Activated CD4-positive, alpha-beta T cell treated with anti-CD3 and anti-CD28 coated beads for 36 hours (primary cell): ENCODE data around the gene LCP1. TPM values are rescaled to one million over a fixed set of nuclear protein-coding genes. Genes with fewer than 3 reads are reported as not detected.

ENCODE experiments used
- ATAC-seq: fragments of 200-7000 bp; cut with Tn5 transposase; one replicate; pipeline ENCODE4 v1.10.0; 2021; ENCODE audit warnings: mild to moderate bottlenecking, moderate library complexity
- CTCF ChIA-PET: fragments of 350-600 bp; sonication (Branson Sonifier 250); formaldehyde crosslinking; loops from one replicate; lab custom pipeline; 2021; ENCODE audit warnings: antibody characterized with exemption; lab: Charles Lee
- POLR2A ChIA-PET: fragments of 350-600 bp; sonication (Branson Sonifier 250); formaldehyde crosslinking; loops from one replicate; lab custom pipeline; 2021; ENCODE audit warnings: antibody characterized with exemption, inconsistent platforms; lab: Charles Lee
- DNase-seq: peaks from one replicate; pipeline ENCODE4 v3.0.0-alpha.2; 2020
- H3K27ac Mint-ChIP-seq: one replicate; pipeline ENCODE4 v1.8.0; 2021; ENCODE audit warnings: mixed read lengths
- H3K27me3 Mint-ChIP-seq: one replicate; pipeline ENCODE4 v1.8.0; 2021; ENCODE audit warnings: mixed read lengths
- H3K36me3 Mint-ChIP-seq: one replicate; pipeline ENCODE4 v1.8.0; 2021; ENCODE audit warnings: low read depth, mixed read lengths
- H3K4me1 Mint-ChIP-seq: one replicate; pipeline ENCODE4 v1.8.0; 2021; ENCODE audit warnings: mixed read lengths
- H3K4me3 Mint-ChIP-seq: one replicate; pipeline ENCODE4 v1.8.0; 2021; ENCODE audit warnings: mild to moderate bottlenecking, moderate library complexity, mixed read lengths
- H3K9me3 Mint-ChIP-seq: one replicate; pipeline ENCODE4 v1.8.0; 2021; ENCODE audit warnings: low read depth, mixed read lengths
- intact Hi-C, 2 experiments: fragments of 100-400 bp; cut with DNase I in 1 of 2; cut with micrococcal nuclease in 1 of 2; formaldehyde crosslinking; loops; one replicate each; pipeline versions ENCODE4 v1.14.2 to v1.15.1; 2022 to 2024; cut with DNase I, micrococcal nuclease
- total RNA-seq, 2 experiments: library from RNA; stranded (reverse); gene quantifications; one replicate each; pipeline ENCODE4 v1.2.3, GENCODE V29; 2021

Gene LCP1
- total RNA-seq, 2 experiments from 2014 or later, result 1,060 to 1,089 TPM

DNA sequence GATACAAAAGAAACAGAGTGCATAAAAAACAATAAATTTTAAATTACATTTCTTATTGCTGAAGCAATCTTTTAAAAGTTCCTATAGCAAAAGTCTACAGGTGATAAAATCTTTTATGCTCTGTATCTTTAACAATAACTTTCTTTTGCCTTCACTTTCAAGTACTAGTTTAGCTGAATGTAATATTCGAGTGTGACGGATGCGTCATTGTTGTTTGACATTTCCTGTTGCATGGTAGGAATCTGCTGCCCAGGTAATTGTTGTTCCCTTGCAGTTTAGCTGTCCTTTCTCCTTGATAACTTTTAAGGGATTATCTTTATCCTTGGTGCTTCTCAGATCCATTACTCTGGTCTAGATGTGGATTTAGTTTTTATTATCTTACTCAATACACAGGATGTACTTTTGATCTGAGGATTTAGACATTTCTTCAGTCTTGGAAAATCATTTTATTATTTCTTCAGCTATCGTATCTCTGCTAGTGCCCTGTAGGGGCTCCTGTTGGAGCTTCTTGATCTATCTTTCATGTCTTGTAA, 75.1 kb downstream of the LCP1 start:
- Mint-ChIP-seq H3K9me3 (no peaks in the 10 kb centered on the region), H3K27ac (no peak overlapping the region), H3K27me3 (peaks cover 15% of the 10 kb centered on the region), H3K4me3 (no peak overlapping the region), H3K36me3 (no peaks in the 10 kb centered on the region), H3K4me1 (peaks cover 9% of the 10 kb centered on the region)
- ATAC-seq (peak; percentile 57), DNase-seq (no peak)
- ChIA-PET POLR2A (no interaction called here), CTCF (interaction anchor here (0.6 to 1.2 kb wide), 3 partner anchors 16 to 417 kb away, joined by 3 read pairs; no protein-coding TSS in a partner anchor)
- intact Hi-C loops, result no loop called here

DNA sequence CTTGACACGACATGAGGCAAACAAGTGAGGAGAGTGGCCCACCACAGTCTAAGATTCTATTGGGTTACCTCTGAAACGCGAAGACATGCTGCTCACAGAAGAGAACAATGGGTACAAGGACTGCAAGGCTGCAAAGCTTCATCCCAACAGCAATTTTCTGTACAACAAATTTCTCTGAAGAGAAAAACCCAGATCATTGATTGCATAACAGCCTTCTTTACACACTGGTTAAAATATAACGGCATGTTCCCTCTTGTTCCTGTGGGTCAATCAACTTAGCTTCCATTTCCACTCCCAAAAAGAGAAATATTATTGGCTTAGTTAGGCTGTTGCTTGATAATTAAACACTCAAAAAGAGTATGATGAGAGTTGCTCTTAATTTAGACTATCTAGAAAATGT, 77.1 kb downstream of the LCP1 start, which contains the start of gene CPB2:
CPB2 (minus strand) TSS at position 166 of the 400 bp plus-strand sequence; CDS start at position 142, 24 bp downstream.
- POLR2A ChIA-PET, result no interaction called here
- CTCF ChIA-PET, result interaction anchor here (1.0 kb wide), 1 partner anchor 24 kb away, joined by 3 read pairs; no protein-coding TSS in a partner anchor
- H3K27me3 Mint-ChIP-seq, result peaks cover 8% of the 10 kb centered on the region
- H3K36me3 Mint-ChIP-seq, result no peaks in the 10 kb centered on the region
- no peak for ATAC-seq
- no peak for DNase-seq
- H3K4me3 Mint-ChIP-seq, result no peak within 1 kb of the TSS
- H3K9me3 Mint-ChIP-seq, result no peaks in the 10 kb centered on the region
- H3K27ac Mint-ChIP-seq, result no peak within 1 kb of the TSS
- H3K4me1 Mint-ChIP-seq, result peaks cover 9% of the 10 kb centered on the region
- intact Hi-C loops, result no loop called here

DNA sequence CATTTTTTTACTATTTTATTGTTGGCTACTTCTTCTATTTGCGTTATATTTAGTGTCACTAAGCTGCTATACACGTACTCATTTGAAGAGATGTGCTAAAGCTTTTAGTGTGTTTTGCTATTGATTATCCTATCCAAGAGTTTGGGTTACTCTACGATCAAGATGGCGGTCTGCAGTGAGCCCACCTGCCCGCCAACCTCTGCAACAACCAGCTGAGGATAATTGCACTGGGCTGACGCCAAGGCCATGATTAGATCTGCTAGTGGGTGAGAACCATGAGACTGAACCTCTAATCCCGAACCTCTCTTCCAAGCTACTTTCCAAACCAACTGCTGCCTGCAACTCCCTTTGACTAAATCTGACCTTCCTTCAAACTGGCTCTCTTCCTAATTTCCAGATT, 78.9 kb downstream of the LCP1 start:
- Mint-ChIP-seq H3K27me3 (peaks cover 4% of the 10 kb centered on the region), H3K4me3 (no peak overlapping the region), H3K9me3 (no peaks in the 10 kb centered on the region), H3K36me3 (no peaks in the 10 kb centered on the region), H3K4me1 (peaks cover 9% of the 10 kb centered on the region), H3K27ac (no peak overlapping the region)
- ChIA-PET CTCF (interaction anchor here (2.3 kb wide), 1 partner anchor 23 kb away, joined by 6 read pairs; no protein-coding TSS in a partner anchor), POLR2A (no interaction called here)
- no peak for DNase-seq
- no peak for ATAC-seq
- intact Hi-C loops, result no loop called here

DNA sequence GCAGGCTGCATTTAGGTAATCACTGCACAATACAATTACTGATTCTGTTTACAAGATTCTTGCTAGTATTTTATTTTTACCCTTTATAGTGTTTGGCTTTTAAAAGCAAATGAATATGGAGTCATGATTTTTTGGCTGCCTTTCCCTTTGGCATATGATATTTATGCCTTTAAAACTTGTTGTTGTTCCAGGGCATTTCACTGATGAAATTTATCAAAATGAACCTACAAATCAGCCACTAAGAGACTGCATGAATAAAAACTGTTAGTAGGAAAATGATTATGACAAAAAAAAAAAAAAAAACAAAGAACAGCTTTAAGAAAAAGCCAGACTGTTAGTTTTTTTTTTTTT, 79.7 kb downstream of the LCP1 start:
- no peaks in the 10 kb centered on the region for H3K36me3 Mint-ChIP-seq
- CTCF ChIA-PET, result interaction anchor here (0.8 to 2.3 kb wide), 2 partner anchors 24 to 1618 kb away, joined by 3 to 6 read pairs; no protein-coding TSS in a partner anchor

DNA sequence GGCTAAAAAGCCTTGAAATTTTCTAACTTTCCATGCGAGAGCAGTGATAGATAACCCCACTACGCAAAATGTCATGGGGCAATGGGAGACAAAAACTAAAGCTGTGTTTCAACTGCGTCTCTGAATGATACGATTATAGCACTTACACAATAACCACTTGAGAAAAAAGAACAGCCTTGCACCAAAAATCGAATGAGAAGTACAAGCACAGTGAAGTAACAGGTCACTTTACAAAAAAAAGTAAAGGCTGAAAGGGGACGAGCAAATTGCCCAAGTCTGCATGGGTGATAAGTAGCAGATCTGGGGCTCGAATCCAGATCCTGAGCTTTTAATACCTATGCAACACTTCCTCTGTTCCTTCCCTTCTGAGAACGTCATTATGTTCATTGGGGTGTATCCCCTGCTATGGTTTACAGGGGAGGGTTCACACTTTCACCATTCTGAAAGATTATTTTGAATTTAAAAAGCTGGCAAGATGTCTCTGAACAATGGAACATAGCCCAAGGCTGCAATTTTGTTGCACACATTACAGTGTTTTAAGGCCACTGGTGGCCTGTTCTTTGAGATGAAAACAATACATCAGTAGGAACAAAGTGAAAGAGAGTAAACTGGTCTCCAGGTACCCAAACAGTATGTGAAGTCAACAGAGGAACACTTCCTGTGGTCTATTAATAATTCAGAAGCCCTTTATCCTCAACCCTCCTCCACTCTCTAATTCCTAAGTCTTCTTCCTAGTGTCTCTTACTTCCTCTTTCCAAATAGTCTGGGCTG, 80.3 kb downstream of the LCP1 start:
- POLR2A ChIA-PET, result interaction anchor here (0.5 kb wide), 1 partner anchor 34 kb away, joined by 5 read pairs; no protein-coding TSS in a partner anchor
- Mint-ChIP-seq H3K27me3 (peaks cover 2% of the 10 kb centered on the region), H3K4me3 (no peak overlapping the region), H3K4me1 (no peaks in the 10 kb centered on the region), H3K9me3 (no peaks in the 10 kb centered on the region), H3K27ac (no peak overlapping the region), H3K36me3 (no peaks in the 10 kb centered on the region)
- DNase-seq (no peak), ATAC-seq (no peak)
- CTCF ChIA-PET, result interaction anchor here (0.8 to 2.3 kb wide), 2 partner anchors 25 to 1618 kb away, joined by 3 to 6 read pairs; no protein-coding TSS in a partner anchor
- intact Hi-C loops, result no loop called here

More for the DNA sequence above, 79.7 kb downstream of the LCP1 start:
- DNase-seq, result no peak
- Mint-ChIP-seq H3K27me3 (no peaks in the 10 kb centered on the region), H3K9me3 (no peaks in the 10 kb centered on the region), H3K4me3 (no peak overlapping the region), H3K27ac (no peak overlapping the region), H3K4me1 (peaks cover 5% of the 10 kb centered on the region)
- ATAC-seq, result no peak
- POLR2A ChIA-PET, result no interaction called here
- intact Hi-C loops, result no loop called here

DNA sequence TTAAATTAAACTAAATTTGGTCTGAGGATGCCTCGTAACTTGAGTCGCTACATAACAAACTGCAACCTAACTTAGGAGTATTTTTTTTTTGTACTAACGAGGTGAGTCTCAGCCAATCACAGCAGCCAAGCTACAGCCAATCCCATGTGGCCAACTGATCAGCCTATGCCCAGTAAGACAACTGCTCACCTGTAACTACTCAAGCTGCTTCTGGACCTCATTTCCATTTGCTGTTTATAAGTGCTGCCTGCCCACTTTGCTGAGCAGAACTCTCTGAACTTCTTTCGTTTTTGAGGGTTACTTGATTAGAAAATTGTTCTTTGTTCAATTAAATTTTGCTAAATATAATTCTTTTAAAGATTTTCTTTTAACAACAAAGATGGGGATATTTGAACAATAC, 81.0 kb downstream of the LCP1 start:
- Mint-ChIP-seq H3K9me3 (no peaks in the 10 kb centered on the region), H3K4me3 (no peak overlapping the region), H3K27ac (no peak overlapping the region), H3K4me1 (no peaks in the 10 kb centered on the region), H3K27me3 (peaks cover 5% of the 10 kb centered on the region), H3K36me3 (no peaks in the 10 kb centered on the region)
- ChIA-PET POLR2A (interaction anchor here (0.5 kb wide), 1 partner anchor 35 kb away, joined by 5 read pairs; no protein-coding TSS in a partner anchor), CTCF (no interaction called here)
- DNase-seq, result no peak
- ATAC-seq, result no peak
- intact Hi-C loops, result no loop called here

DNA sequence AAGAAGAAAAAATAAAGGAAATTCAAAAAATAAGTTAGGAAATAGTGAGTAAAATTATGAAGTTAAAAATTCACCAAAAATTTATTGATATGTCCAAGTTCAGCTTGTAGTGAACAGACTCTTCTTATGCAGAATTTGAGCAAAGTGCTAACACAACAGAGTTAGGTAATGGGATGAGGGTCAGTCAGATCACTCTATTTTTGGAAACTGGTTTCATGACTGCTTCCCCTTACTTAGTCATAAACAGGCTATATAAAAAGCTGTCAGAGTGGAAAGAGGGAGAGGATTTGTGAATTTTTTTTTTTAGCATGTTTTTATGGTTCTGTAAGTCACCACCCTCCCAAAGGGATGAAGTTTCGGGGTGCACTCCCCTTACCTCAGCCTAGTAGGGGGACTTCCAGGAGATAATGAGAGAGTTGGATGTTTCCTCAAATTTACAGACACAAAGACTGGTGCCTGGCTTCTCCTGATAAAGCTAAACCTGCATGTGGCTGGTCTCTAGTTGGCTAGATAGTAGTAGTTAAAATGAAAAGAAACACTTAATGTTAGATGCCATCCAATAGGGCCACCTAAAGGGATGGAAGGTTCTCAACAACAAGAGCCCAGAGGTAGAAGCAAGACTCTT, 81.7 kb downstream of the LCP1 start:
- no peaks in the 10 kb centered on the region for H3K36me3 Mint-ChIP-seq
- ChIA-PET CTCF (no interaction called here), POLR2A (no interaction called here)
- no peaks in the 10 kb centered on the region for H3K4me1 Mint-ChIP-seq
- no peaks in the 10 kb centered on the region for H3K9me3 Mint-ChIP-seq
- H3K27me3 Mint-ChIP-seq, result peaks cover 5% of the 10 kb centered on the region
- ATAC-seq (no peak), DNase-seq (no peak)
- intact Hi-C loops, result no loop called here
- H3K4me3 Mint-ChIP-seq, result no peak overlapping the region
- H3K27ac Mint-ChIP-seq, result no peak overlapping the region

DNA sequence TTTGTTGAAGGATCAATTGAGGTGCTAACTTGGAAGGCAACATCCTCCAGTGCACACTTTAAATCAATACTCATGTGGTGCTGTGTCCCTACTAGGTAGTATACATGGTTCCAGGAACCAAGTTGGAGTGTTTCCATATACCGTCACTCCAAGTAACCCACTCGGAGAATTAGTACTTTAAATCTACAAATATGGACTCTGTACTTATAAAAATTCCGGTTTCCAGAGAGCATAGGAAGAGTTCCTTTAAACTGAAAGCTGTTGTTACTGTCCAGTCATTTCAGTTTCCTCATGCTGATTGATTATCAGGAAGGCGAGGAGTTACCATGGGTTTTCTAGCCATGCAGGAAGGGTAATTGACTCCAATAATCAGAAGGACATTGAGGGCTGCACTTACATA, 84.3 kb downstream of the LCP1 start:
- intact Hi-C loops, result no loop called here
- H3K36me3 Mint-ChIP-seq, result no peaks in the 10 kb centered on the region
- ATAC-seq, result no peak
- H3K4me1 Mint-ChIP-seq, result no peaks in the 10 kb centered on the region
- DNase-seq, result no peak
- no peak overlapping the region for H3K27ac Mint-ChIP-seq
- ChIA-PET CTCF (no interaction called here), POLR2A (no interaction called here)
- peaks cover 5% of the 10 kb centered on the region for H3K27me3 Mint-ChIP-seq
- H3K9me3 Mint-ChIP-seq, result no peaks in the 10 kb centered on the region
- H3K4me3 Mint-ChIP-seq, result no peak overlapping the region

DNA sequence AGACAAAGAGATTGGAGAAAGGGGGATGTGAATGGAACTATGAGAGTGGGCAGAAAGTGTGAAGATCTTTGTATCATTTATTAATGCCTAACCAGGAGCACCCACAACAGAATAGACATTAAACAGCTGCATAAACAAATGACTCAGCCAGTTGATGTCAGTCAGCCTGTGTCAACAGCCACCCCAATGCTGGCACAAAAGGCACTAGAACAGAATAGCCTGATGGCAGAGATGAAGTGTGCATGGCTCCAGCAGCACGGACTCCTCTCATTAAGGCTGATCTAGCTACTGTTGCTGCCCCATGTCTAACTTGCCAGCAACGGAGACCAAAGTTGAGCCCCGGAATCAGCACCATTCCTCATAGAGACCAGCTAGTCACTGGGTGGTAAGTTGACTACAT, 85.0 kb downstream of the LCP1 start:
- ChIA-PET CTCF (no interaction called here), POLR2A (interaction anchor here (0.6 kb wide), 2 partner anchors 10 to 38 kb away, joined by 3 to 5 read pairs; no protein-coding TSS in a partner anchor)
- H3K27me3 Mint-ChIP-seq, result peaks cover 9% of the 10 kb centered on the region
- H3K4me1 Mint-ChIP-seq, result no peaks in the 10 kb centered on the region
- no peak overlapping the region for H3K4me3 Mint-ChIP-seq
- no peak overlapping the region for H3K27ac Mint-ChIP-seq
- DNase-seq (no peak), ATAC-seq (no peak)
- no peaks in the 10 kb centered on the region for H3K9me3 Mint-ChIP-seq
- H3K36me3 Mint-ChIP-seq, result no peaks in the 10 kb centered on the region
- intact Hi-C loops, result no loop called here

DNA sequence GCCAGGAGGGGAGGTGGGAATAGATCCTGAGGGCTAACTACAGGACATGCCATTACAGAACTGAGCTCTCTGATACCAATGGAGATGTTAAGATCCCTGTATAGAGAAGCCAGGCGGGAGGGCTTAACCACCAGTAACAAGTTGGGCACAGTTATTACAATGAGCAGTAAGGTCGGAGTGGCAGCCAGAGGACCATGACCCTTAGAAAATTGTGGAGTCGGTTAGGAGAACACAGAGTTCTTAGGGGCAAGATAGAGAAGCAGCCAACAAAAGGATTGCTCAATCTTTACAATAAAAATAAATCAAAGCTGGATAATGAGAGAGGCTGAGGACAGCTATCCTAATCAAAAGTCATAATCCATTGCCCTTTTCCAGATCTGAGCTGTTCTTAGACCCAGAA, 87.5 kb downstream of the LCP1 start:
- Mint-ChIP-seq H3K36me3 (no peaks in the 10 kb centered on the region), H3K27me3 (peaks cover 10% of the 10 kb centered on the region), H3K9me3 (no peaks in the 10 kb centered on the region), H3K4me3 (no peak overlapping the region), H3K27ac (no peak overlapping the region), H3K4me1 (no peaks in the 10 kb centered on the region)
- CTCF ChIA-PET, result interaction anchor here (1.0 to 1.2 kb wide), 2 partner anchors 11 to 32 kb away, joined by 3 read pairs; no protein-coding TSS in a partner anchor
- POLR2A ChIA-PET, result interaction anchor here (0.6 kb wide), 1 partner anchor 160 kb away, joined by 3 read pairs; no protein-coding TSS in a partner anchor
- DNase-seq (no peak), ATAC-seq (no peak)
- intact Hi-C loops, result no loop called here

DNA sequence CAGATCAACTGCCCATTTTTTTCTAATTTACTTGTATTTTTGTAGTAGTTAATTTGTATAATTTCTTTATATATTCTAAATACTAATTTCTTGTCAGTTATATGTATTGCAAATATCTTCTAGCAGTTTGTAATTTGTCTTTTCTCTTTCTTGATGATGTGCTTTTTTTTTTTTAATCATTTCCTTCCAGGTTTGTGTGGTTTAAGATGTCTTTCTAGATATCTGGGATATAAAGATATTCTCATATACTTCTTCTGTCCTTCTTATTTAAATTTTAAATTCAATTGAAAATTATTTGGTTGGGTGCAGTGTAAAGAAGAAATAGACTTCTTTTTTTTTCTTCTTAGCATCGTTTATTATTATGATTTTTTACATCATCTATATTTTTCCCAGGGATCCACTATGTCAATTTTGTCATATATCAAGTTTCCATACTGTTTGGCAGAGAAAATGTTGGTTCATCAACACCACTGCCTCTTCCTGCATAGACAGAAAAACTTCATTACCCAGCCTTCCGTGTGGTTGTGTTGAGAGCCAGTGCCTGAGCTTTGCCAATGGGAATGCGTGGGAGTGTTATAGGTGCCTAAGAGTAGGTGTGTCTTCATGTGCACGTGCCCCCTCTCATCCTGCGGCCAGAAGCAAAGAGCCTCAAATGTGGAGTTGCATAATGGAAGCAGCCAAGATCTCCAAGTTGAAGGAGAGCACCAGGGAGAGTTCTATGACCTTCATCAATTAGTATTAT, 93.0 kb downstream of the LCP1 start:
- Mint-ChIP-seq H3K27ac (no peak overlapping the region), H3K4me3 (no peak overlapping the region), H3K4me1 (no peaks in the 10 kb centered on the region), H3K36me3 (no peaks in the 10 kb centered on the region), H3K27me3 (peaks cover 8% of the 10 kb centered on the region), H3K9me3 (no peaks in the 10 kb centered on the region)
- DNase-seq (no peak), ATAC-seq (no peak)
- intact Hi-C loops, result loop anchor here in 1 of 2 experiments (10.0 kb wide), 1 partner anchor 464 kb away; no protein-coding TSS in a partner anchor
- CTCF ChIA-PET, result no interaction called here
- POLR2A ChIA-PET, result no interaction called here
